NCI-H526 treated with DMSO at 0.1 percent for 48 hours (cell line): ENCODE results near the gene SDK2.

Source experiments
- DNase-seq: peaks from one replicate; lab custom pipeline; 2025; lab: John Stamatoyannopoulos, UW

The SDK2 gene

DNA sequence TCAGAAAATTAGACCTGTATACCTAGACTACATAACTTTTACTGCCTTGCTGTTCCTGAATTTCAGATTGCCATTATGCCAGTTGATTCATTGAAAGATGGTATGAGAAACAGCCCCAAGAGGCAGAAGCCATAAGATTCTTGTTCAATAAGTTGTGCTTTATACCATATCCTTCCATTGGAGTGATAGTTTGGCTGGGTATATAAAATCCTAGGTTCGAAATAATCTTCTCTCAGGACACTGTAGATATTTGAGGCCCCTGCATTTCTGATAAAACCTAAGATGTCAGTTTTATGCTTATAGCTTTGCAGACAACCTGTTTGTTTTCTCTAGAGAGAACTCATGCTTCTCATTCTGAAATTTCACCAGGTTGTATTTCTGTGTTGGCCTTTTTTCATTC, 9.6 kb upstream of the SDK2 start:
- no peak for DNase-seq

DNA sequence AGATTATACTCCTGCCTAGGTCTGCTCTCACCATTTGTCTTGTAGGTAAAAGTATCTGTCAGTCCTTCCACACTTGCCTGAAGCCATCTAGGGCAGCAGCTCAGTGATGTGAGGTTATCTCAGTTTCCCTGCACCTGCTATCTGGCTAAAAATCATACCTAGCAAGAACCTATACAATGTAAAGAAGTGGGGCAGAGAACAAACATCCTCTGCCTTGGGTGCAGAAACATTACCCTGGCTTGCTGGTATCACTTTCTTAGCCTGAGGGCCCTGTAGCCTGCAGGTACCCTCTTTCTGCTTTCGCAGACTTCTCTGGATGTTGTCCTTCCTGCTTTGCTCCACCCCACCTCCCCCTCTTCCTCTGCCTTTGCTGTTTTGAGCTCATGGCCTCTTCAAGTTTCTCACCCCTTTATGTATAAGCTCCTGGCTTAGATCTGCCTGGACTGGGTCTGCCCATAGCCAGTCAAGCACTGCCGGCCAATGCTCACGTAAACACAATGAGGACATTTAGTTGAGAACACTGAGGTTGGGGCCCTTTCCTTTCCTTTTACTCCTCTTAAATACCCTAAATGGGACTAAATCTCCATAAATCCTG, 8.7 kb upstream of the SDK2 start:
- no peak for DNase-seq

DNA sequence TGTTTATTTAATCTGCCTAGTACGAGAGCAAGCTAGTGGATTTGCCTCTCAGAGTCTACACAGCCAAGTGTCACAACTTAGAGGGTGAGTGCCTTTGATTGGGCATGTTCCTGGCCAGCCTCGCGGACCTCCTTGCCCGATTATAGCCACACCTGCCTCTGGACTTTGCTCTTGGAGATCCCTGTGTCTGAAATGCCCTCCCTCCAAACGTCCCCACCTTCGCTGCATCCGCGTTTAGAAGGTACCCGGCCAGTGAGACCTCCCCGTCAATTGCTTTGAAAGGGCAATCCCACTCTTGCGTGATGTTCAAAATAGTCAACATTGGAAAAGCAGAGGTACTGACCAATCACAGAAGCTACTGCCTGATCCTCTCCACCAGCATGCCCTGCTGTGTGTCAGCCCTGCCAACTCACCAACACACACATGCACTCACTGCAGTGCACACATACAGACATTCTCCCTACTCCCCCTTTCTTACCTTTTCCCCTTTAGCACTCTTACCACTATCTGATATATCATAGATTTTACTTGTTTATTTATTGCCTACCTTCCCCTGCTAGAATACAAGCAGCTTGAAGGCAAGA, 6.5 kb upstream of the SDK2 start:
- DNase-seq = no peak

DNA sequence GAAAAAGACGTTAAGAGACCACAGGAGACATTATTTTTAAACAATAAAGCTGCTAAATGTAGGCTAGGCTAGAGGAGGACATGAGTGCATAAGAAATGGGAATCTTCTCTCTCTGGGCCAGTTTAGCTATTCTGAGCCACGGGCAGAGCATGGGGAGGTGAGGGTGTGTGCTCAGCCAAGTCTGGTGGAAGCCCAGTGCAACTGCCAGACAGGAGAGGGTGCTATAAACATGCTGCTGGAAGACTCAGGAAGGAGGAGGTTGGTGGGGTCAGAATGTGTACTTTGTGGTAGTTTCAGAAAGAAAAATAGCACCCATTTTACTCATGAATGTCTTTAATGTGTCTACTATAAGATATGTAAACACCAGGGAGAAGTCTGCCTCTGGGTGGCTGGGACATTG, 5.9 kb upstream of the SDK2 start:
- peak; percentile 37 for DNase-seq

DNA sequence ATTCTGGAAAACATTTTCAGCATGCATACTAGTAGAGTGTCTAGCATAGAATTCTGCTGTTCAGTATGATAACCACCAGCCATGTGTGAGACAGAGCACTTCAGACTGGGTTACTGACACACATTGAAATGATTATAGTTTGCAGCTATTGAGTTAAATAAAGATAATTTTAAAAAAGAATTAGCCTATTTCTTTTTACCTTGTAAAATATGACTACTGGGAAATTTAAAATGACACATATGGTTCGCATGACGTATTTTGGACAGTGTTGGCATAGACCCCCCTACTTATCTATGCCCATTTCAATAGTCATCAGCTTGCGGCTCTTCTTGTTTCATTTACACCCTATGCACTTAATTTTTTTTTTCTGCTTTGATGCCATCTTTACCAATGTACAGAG, 4.7 kb upstream of the SDK2 start:
- no peak for DNase-seq

DNA sequence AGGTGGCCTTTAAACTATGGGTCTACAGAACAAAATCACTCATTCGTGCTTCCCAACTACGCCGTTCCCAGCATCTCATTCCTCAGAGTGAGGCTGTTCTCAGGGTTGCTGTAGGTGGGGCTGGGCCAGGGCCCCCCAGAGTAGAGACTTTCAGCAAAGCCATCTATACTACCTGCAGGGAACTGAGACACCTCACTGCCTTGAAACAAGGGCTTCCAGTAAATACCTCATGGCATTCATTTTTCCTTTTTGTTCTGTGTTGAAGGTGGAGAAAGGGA, 4.2 kb upstream of the SDK2 start:
- no peak for DNase-seq

DNA sequence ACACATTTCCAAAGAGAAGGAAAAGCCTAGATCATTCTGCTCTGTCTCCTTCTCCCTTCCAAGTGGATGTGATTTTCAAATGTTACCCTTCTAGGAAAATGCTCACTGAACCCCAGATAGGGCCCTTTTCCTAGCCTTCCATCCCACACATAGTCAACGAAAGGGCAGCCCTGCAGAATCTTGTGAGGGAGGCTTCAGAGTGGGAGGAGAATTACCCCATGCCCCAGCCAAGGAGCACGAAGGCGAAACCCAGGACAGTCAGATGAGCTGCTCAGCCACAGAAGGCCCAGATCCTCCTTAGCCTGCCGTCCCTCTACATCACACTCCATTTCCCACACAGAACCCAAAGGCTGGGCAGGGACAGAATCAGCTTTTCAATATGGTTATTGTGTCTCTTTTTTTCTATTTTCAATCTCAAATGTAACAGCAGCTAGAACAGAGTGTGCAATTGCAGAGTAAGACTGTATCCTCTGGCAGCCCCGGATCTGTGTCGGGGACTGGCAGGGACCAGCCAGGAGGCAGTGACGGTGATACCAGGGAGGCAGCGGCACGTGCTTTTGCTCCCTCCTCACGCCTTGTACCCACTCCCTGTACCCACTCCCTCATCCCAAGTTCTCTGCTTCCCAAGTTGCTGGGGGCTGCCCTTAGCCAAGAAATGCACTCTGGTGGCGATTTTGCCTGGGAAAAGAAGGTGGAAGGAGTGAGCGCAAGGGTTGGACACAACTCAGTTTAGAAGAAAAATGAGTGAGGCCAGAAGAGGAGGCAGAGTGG, 3.7 kb upstream of the SDK2 start:
- DNase-seq = no peak

DNA sequence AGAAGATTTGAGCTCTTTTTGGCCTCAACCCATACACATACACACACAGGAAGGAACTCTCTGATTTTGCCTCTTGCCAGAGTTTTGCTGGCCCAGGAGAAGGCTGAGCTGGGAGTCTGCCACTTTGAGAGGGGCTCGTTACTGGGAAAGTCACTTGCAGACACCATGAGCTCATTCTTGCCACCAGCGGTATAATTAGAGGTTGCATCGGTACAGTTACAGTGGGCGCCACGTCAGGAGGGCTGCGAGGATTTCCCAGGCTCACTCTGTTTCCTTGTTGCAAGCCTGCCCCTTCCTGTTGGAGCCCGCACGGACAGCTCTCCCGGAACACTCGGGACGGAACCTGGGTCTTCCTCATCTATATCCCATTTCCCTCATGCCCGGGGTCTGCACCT, 3.1 kb upstream of the SDK2 start:
- DNase-seq = no peak

DNA sequence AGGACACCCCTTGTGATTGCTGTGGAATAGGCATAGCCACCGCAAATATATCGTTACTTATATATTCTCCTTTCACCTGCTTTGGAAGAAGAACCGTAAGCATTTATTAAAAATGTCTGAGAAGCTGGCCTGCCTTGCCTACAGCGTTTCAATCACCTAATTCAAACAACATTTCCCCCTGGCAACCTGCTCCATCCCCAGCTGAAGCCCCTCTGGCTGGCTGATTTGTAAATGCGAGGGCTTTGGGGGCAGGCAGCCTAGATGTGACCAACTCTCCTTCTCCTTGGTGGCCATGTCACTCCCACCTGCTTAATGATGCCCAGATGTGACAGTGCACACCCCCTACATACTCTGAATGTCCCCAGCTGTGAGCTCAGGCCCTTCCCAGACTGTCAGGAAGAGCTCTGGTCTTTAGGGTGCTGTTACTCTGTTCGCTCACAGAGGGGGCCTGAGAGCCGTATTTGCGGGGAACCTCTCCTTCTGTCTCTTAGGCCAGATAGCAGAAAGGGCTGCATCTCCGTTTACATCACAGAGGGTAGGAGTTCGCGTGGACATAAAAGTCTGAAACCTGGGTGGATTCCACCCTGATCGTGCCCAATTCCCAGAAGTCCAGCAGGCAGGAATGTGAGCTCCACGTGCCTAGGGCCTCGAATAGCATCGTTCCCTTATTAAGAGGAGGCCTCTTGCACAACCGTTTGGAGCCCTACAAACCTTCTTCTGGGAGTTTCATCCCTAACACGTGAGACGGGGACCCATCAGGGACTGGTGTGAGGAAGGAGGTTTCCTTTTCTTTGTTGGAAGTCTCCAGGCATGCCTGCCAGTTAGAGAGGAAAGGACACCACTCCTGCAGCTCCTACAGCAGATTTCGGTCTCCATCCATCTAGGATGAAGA, 2.4 kb upstream of the SDK2 start:
- no peak for DNase-seq

DNA sequence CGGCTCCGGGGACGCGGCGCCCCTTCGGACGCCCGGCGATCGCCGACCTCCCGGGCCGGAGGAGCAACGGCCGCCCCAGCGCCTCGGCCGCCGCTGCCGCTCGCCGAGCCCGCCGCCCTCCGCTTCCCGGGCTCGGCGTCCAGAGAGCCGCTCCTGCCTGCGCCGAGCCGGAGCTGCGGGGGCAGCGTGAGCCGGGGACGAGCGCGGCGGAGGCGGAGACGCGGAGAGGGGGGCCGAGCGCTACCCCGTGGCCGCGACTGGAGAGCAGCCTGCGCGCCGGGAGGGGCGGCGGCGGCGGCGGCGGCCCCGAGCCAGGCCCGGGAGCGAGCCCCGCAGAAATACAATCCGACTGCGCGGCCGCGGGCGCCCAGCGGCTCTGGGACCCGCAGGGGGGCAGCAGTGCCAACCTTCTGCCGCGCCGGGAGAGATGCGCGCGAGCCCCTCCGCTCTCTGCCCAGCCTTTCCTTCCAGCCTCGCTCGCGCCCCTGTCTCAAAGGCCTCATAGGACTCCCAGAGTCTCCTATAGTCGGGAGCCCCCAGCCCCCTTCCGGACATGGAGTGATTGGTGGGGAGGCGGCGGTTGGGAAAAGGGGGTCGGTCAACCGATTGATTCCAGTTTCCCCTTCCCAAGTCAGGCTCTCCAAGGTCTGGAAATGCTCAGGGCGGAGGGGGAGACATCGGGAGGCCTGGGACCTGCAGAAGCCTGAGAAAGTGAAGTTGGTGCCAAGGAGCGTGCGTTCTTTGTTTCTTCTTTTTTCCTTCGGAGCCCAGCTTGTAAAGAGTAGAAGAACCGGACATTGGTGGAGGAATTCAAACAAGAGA, 1.0 kb upstream of the SDK2 start:
- DNase-seq = peak; percentile 49

DNA sequence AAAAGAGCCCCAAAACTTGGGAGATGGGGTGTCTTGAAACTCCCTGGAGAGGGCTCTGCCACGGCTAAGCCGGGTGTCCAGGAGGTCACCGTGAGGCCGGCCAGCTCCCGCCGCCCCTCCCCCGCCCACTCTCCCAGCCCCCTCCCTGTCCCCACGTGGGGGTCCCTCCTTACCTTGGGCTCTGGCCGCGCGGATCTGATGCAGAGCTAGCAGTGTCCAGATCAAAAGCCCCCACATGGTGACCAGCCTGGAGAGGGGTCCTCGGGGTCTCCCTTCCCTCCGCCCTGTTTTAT, 447 bp downstream of the SDK2 start:
- DNase-seq = no peak

DNA sequence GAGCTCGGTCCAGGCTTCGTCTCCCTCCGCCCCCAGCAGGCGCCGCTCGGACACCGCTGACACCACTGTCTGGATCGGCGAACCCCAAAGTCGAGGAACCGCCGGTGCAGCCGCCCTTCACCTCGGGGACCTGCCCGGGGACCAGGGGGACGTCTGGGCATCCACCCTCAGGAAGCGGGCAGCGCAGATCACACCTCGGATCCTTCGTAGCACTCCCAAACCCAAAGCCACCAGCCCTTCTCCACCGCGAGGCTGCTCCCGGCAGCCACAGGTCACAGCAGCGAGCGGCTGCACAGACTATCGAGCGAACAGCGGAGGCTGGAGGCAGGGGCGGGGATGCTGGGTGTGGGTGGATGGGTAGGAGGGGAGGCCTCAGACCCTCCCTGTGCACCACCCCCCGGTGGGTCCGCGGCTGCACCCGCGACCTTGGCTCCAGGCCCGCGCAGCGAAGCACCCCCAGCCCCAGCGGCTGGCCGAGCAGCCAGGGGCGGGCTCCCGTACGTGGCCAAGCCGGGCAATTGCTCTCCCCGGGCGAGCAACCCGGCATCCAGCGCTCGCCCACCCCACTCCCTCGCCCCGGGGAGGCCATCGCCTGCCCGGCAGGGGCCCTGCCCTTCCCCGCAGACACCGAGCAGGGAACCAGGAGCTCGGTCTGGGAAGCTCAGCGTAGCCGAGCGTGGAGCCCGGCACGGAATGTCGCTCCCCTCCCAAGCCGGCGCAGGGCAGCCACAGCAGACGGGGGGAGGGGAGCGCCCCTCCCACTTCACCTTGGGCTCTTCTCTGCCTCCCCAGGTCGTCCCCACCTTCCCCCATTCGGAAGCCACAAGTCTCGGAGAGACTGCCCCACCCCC, 1.0 kb downstream of the SDK2 start:
- DNase-seq = peak; percentile 32

DNA sequence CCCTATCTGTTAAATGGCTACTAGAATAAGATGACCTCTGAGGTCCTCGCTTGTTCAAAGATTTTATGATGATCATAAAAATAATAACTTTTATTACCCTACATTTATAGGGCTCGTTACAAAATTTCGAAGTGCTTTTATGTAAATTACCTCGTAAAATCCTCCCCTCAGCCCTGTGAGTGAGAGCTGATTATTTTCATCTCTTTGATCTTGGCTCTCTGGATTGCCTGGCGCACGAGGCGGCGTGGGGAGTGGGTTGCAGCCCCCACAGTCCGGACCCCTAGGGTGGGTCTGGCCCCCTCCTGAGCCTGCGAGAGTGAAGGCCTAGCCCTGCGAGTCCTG, 1.6 kb downstream of the SDK2 start:
- no peak for DNase-seq

DNA sequence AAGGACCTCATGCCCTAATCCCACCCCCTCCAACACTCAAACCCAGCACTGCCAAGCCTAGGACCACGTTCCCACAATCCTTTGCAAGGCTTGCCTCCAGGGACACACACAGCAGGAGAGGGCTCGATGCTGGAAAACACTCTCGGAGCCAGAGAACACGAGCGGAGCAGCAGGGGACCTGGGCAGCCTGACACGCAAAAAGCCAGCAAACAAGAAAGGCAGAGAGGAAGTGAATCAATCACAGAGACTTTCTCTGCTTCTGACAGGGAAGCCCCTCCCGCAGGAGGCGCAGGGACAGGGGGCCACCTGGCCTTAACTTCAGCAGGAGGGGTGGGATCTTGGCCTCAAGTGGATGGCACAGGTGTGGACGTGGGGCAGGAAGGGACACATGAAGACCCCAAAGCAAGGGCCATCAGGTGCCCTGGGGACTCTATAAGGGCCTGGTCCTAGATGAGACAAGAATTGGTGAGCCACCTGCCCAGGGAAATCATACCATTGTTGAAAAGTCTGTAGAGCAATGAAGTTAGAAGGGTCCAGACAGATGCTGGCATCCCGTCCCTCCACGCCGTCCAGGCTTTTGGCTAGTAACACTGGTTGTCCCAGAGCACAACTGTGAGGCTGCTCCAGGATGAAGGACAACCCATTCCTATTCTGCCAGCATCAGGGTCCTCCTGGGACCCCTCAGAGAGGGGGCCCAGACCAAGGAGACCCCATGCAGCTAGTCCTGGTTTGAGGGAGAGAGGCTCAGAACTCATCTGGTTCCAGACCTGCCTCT, 2.2 kb downstream of the SDK2 start:
- no peak for DNase-seq

DNA sequence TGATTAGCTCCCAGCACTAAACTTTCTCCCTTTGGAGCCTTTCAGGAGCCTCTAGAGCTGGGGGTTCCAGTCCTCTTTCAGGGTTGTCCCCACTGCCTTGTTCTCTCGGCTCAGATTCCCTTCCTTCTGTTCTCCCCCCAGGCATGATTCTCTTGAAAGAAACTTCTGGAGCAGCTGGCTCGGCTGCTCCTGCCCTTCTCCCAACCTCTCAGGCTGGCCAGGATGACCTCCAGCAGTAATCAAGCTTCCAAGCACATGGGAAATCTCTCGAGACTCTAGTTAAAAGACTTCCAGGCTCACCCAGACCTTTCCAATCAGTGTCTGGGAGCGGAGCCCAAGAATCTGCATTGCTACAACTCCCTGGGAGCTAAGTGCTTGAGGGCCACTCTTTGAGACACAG, 3.6 kb downstream of the SDK2 start:
- no peak for DNase-seq

DNA sequence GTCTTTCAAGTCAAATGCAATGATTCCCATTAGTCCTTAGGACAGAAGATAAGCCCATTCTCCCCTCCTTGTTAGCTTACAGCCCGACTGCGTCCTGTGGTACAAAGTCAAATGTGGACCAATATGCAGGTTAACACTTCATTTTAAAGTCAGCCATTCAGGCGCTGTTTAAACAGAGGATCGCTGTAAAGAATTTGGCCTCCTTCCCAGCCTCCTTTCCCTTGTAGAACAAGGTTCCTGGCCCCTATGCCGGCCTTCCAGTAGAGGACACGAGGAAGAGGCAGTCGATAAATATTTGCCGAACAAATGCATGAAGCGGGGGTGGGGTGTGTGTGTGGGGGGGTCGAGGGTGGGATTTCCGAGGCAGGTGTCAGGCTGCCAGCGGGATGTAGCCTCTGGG, 4.3 kb downstream of the SDK2 start:
- no peak for DNase-seq

DNA sequence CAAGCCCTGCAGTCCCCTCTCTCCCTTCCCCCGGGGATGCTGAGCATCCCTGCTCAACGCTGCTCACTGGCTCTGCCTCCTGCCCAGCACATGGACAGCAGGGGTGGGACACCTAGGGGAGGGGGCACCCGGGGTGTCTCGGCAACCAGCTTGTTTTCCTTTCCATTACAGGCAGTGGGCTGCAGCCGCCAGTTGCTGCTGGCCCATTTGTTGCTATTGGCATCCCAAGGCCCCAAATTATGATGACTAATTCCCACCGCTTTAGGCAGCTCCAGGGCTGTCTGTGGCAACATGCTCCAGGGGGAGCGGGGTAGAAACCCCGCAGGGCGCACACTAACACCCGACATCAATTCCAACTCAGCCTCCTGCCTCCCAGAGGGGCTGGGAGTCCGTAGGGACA, 4.9 kb downstream of the SDK2 start:
- no peak for DNase-seq

DNA sequence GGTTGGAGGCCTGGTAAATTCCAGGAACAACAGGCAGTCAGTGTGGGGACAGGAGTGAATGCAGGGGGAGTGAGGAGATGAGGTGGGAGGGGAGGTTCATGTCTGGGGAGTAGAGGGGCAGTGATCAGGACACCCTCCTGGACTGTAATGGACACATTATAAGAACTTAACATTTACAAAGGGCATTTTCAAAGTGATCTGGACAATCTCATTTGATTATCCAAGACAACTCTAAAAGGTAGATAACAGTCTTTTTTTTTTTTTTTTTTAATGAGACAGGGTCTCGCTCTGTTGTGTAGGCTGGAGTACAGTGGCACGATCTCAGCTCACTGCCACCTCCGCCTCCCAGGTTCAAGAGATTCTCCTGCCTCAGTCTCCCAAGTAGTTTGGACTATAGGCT, 5.7 kb downstream of the SDK2 start:
- no peak for DNase-seq

DNA sequence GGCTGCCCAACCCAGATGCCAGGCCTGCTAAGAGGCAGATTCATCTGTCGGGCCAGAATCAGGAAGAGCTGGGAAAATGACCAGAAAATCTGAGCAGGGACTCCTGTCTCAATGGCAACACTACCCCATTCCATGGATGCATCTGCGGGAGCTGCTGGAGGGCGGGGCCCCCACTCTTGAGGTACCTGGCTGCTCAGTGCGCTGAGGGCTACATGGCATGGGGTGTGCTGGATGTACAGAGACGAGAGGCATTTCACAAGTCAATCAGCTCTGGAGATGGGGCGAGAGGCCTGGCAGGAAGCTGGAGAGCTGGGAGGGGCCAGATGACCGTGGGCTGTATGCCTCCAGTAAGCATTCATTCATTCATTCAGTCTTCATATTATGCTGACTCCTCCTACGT, 6.4 kb downstream of the SDK2 start:
- no peak for DNase-seq

DNA sequence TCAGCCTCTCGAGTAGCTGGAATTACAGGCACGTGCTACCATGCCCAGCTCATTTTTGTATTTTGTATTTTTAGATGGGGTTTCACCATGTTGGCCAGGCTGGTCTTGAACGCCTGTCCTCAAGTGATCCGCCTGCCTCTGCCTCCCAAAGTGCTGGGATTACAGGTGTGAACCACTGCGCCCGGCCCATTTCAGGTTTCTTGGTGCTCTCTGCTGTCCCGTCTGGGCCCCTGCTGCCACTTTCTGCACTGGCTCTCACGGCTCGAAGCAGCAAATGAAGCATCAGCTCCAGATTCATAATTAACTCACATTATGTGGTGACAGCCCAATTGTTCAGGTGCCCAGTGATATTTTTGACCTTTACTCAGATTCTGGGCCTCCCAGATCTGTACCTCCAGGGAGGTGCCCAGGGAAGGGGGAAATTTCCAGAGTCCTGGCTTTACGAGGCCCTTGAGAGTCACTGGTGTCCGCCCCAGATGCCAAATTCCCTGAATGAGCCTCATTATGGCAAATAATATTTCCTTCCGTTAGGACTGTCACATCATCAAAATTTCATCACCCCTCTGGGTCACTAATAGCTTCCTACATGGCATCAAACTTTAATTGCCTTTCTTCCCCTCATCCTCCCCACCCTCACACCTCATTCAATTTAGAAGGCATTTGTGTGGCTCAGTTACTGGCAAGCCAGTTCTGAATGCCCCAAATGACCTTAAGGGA, 9.0 kb downstream of the SDK2 start:
- no peak for DNase-seq
